Measurements from ENCODE around the gene ITIH4.

DNA sequence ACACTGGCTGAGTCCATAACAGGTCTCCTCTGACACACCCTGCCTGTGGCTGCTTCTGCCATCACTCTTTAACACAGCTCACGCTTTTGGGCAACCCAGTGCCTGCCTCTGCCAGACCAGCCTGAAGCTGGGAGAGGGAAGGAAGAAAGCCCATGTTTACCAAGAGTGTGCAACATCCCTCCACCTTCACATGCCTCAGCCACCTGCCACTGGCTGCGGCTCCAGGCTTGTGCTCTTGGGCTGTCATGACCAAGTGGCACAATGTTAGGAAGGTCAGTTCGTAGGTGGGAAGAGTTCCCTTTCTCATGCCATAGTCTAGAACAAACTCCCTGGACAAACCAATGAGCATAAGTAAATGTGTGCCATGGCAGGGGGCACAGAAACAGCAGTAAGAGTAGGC lies 46.6 kb upstream of the ITIH4 start:
- TF ChIP-seq POLR2A (IDR thresholded peaks at IDR 0.05; ENCODE audit: low read depth, low read length) (no peak), POU2F2 (IDR thresholded peaks at IDR 0.05; ENCODE audit: low read depth, low read length) (no peak)
